Muscle of leg (tissue), 11 donors: ENCODE data around the gene TOMM7. TPM values are rescaled to one million over a fixed set of nuclear protein-coding genes. Genes with fewer than 3 reads are reported as not detected.
"Not testable (repeated sequence)": the region's sequence is repeated elsewhere in the genome, so short reads cannot be mapped to it uniquely, and the experiment has no call there.

Experiments used
- DNase-seq: peaks from one replicate; pipeline ENCODE4 v3.0.0; 2013
- H3K27ac ChIP-seq: one replicate; pipeline ENCODE4 v1.5.1; 2013; ENCODE audit warnings: mild to moderate bottlenecking, low read length, control low read depth
- H3K27me3 ChIP-seq: one replicate; pipeline ENCODE4 v1.6.1; 2013; ENCODE audit warnings: low read length; ENCODE audit not compliant: control insufficient read depth, insufficient read depth
- H3K36me3 ChIP-seq: one replicate; pipeline ENCODE4 v1.6.1; 2013; ENCODE audit warnings: low read length; ENCODE audit not compliant: control insufficient read depth, insufficient read depth
- H3K4me1 ChIP-seq: one replicate; pipeline ENCODE4 v1.6.1; 2013; ENCODE audit warnings: low read length; ENCODE audit not compliant: control insufficient read depth, insufficient read depth
- H3K4me3 ChIP-seq: one replicate; pipeline ENCODE4 v1.5.1; 2013; ENCODE audit warnings: low read length, control low read depth
- H3K9me3 ChIP-seq: replicated peaks from 2 replicates; pipeline ENCODE4 v1.6.1; 2013; ENCODE audit warnings: low read depth, low read length; ENCODE audit not compliant: control insufficient read depth
- WGBS: methylation state at CpG from one replicate; pipeline ENCODE4 v1.1.5; 2013; ENCODE audit warnings: missing lambda C conversion rate; ENCODE audit not compliant: insufficient coverage; 5-methylcytosine and 5-hydroxymethylcytosine counted together
- polyA plus RNA-seq, 8 donors: library from polyadenylated mRNA; unstranded; fragments of 120-200 nt; gene quantifications; one replicate each; pipeline versions ENCODE4 v1.2.1 to v1.2.3, GENCODE V29; 2013; ENCODE audit warnings: inconsistent platforms in 1 of 8, low replicate concordance in 1 of 8; ENCODE audit not compliant: insufficient read length in 8 of 8, insufficient read depth in 1 of 8
- total RNA-seq: library from RNA; stranded (reverse); fragments of 120-200 nt; gene quantifications from one replicate; pipeline ENCODE4 v1.2.4, GENCODE V29; 2013

Gene TOMM7
- total and polyA plus RNA-seq, 9 donors: 648 to 986 (median 834) TPM

DNA sequence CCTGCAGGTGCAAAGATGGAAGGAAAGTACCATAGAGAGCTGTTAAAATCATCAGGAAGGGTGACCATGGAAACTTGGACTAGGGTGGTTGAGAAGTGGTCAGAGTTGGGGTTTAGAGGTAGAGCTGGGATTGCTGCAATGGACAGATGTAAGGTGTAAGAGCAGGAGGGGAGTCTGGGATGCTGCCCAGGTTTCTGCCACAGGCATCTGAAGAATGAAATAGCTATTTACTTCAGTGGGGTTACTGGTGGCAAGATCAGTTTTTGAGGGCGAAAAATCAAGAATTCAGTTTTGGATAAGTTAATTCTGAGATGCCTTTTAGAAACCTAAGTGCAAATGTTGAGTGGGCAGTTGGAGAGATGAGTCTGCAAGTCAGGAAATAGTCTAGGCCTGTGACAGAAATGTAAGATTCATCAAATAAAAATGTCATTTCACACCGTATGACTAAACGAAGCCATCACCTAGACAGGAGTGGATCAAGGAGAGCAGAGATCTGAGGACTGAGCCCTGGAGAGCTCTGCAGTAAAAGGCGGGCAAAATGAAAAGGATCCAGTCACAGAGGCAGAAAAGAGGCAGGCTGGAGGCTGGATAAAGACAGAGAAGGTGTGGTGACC, 22.7 kb upstream of the TOMM7 start:
- H3K4me1 ChIP-seq: peaks cover 25% of the 10 kb centered on the region
- no peaks in the 10 kb centered on the region for H3K36me3 ChIP-seq
- no peak overlapping the region for H3K4me3 ChIP-seq
- no peaks in the 10 kb centered on the region for H3K9me3 ChIP-seq
- no peak for DNase-seq
- WGBS: 92% methylated on average over 4 of the region's 4 CpGs
- no peak overlapping the region for H3K27ac ChIP-seq
- H3K27me3 ChIP-seq: no peaks in the 10 kb centered on the region

DNA sequence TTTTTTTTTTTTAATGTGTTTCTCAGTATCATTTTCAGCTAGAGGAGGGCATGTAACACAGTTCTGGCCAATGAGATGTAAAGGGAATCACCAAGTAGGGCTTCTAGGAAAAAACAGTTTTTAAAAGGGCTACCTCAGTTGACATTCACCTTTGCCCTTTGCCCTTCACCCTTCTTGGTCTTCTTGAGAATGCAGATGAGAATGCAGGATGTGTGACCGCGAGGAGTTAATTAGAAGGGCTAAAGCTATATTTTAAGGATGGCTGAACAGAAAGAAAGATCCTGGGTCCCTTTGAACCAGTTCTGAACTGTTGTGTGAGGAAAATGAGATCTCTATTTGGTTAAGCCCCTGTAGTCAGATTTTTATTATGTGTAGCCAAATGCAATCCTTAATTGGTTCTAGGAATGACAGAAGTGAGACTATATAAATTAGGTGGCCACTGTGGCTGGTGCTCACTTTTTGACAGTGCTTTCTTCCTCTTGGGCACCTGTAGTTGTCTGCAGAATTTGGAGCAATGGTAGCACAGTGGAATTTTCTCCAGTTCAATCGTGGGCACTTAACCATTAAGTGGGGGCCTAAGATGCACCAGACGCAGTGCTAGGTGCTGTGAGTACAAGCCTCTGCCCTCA, 21.1 kb upstream of the TOMM7 start:
- 44% methylated on average over 4 of the region's 4 CpGs for WGBS
- Histone ChIP-seq H3K4me3 (no peak overlapping the region), H3K36me3 (no peaks in the 10 kb centered on the region), H3K4me1 (peaks cover 17% of the 10 kb centered on the region), H3K27ac (no peak overlapping the region), H3K27me3 (no peaks in the 10 kb centered on the region), H3K9me3 (no peaks in the 10 kb centered on the region)
- no peak for DNase-seq

DNA sequence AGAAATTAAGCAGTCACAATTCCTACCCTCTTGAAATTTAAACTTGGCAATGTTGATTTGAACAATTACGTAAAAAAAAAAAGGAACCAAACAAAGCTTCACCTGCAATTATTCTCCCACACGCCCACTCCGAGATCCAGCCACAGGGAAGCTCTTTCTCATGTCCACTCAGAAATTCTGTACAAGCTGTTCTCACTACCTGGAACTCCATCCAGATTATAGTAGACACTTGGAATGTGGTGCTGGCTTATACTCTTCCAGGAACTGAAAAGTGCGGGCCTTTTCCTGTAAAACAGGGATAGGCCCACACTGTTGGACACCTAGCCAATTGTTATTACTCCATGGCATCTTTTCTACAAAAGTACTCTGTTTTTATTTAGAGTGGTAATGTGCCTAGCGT, 20.3 kb upstream of the TOMM7 start:
- no peaks in the 10 kb centered on the region for H3K27me3 ChIP-seq
- peaks cover 14% of the 10 kb centered on the region for H3K4me1 ChIP-seq
- H3K36me3 ChIP-seq: no peaks in the 10 kb centered on the region
- WGBS: no CpG with 5 or more reads among the region's 5 CpGs
- no peak overlapping the region for H3K4me3 ChIP-seq
- peak; percentile 51 for DNase-seq
- H3K9me3 ChIP-seq: no peaks in the 10 kb centered on the region
- H3K27ac ChIP-seq: peak overlapping the region; percentile 86

DNA sequence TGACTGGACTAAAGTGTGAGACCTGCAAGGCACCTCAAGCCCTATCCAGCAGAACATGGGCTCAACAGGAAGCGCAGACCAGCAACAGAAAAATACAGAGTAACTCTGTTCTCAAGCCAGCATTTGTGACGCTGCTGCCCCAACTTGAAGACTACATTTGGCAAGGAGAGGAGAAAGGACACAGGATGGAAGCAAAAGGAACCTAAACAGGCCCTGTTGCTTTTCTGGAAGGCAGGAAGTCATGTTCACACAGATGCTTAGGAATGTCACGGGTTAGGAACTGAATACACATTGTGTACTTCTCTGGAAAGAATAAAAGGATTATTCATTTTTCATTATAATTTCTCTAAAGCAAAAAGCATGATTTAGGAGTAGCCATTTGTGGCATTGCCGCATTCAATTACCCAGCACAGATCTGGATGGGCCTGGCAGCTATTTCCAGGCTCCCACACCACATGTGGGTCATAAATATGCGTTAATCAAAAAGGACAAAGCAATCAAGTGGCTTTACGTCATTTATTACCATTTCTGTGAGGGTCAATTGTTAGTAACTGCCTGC, 19.8 kb upstream of the TOMM7 start:
- no peaks in the 10 kb centered on the region for H3K36me3 ChIP-seq
- peaks cover 14% of the 10 kb centered on the region for H3K4me1 ChIP-seq
- no peak overlapping the region for H3K4me3 ChIP-seq
- H3K27me3 ChIP-seq: no peaks in the 10 kb centered on the region
- peak overlapping the region; percentile 86 for H3K27ac ChIP-seq
- H3K9me3 ChIP-seq: no peaks in the 10 kb centered on the region
- WGBS: 60% methylated on average over 1 of the region's 6 CpGs
- peak; percentile 63 for DNase-seq

DNA sequence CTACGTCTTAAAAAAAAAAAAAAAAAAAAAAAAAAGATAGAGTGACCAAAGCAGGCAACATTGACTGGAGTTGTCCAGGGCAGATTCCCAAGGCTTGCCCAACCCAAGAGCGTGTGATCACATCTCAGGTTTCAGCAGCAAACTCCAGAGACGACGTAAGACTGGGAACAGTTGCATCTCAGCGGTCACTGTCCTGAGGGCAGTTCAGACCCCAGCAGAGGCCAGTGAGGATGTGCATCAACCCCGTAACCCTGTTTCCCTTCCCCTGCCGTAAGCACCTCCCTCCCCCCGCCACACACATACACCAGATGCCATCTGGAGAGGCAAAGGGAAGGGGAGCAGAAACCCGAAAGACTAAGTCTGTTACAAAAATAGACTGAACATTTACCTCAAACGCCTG, 19.3 kb upstream of the TOMM7 start:
- Histone ChIP-seq H3K4me1 (peaks cover 14% of the 10 kb centered on the region), H3K36me3 (no peaks in the 10 kb centered on the region), H3K27me3 (no peaks in the 10 kb centered on the region), H3K9me3 (no peaks in the 10 kb centered on the region), H3K27ac (peak overlapping the region; percentile 86), H3K4me3 (no peak overlapping the region)
- peak; percentile 76 for DNase-seq
- WGBS: 26% methylated on average over 4 of the region's 10 CpGs

DNA sequence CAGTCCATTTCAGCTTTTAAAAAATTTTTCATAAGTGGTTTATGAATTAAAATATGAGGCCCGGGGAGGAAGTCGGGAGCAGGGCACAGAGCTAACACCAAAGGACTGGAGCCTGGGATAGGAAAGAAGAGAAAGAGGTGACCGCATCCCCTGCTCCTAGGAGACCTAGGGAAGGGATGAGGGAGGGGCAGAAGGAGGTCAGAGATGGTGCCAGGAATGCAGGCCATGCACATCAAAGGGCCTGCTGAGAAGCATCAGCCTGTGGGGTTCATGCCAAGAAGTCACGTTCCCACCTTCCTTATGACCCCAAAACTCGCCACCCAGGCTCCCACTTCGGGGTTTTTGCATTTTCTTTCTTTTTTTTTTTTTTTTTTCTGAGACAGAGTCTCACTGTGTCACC, 14.7 kb upstream of the TOMM7 start:
- H3K4me1 ChIP-seq: peaks cover 7% of the 10 kb centered on the region
- DNase-seq: no peak
- H3K27me3 ChIP-seq: no peaks in the 10 kb centered on the region
- H3K36me3 ChIP-seq: no peaks in the 10 kb centered on the region
- H3K4me3 ChIP-seq: no peak overlapping the region
- no peak overlapping the region for H3K27ac ChIP-seq
- no peaks in the 10 kb centered on the region for H3K9me3 ChIP-seq
- 66% methylated on average over 6 of the region's 6 CpGs for WGBS

DNA sequence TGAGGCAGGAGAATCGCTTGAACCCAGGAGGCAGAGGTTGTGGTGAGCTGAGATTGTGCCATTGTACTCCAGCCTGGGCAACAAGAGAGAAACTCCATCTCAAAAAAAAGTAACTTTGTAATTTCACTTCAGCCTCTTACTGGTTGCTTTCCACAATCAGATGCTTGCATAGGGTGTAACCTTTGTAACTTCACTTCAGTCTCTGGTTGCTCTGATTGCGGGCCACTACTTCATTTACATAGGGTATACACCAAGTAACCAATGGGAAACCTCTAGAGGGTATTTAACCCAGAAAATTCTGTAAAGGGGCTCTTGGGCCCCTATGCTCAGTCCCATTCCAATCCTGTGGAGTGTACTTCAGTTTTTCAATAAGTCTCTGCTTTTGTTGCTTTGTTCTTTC, 13.9 kb upstream of the TOMM7 start:
- not testable (repeated sequence) for H3K27me3 ChIP-seq, H3K4me1 ChIP-seq, DNase-seq, H3K36me3 ChIP-seq, H3K27ac ChIP-seq, H3K4me3 ChIP-seq, H3K9me3 ChIP-seq
- WGBS: 100% methylated on average over 1 of the region's 2 CpGs

DNA sequence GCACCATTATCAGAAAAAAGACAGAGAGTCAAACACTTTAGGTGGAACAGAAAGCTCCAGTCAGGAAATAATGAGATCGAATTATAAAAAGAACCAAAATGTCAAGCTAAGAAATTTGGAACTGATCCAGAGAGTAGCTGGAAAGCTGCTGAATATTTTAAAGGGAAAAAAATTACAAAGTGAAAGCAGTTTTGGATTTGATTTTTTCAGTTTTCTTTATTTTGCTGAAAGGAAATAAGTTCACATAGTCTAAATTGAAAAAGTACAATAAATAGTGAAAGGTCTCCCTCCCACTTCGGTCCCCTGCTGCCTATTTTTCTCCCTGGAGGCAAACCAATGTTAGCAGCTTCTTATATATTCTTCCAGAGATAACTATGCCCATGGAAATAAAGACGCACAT, 11.3 kb upstream of the TOMM7 start:
- DNase-seq: peak; percentile 53
- peak overlapping the region; percentile 38 for H3K27ac ChIP-seq
- H3K27me3 ChIP-seq: no peaks in the 10 kb centered on the region
- no peak overlapping the region for H3K4me3 ChIP-seq
- H3K9me3 ChIP-seq: no peaks in the 10 kb centered on the region
- H3K36me3 ChIP-seq: no peaks in the 10 kb centered on the region
- WGBS: no CpG with 5 or more reads among the region's 3 CpGs
- H3K4me1 ChIP-seq: peaks cover 2% of the 10 kb centered on the region

DNA sequence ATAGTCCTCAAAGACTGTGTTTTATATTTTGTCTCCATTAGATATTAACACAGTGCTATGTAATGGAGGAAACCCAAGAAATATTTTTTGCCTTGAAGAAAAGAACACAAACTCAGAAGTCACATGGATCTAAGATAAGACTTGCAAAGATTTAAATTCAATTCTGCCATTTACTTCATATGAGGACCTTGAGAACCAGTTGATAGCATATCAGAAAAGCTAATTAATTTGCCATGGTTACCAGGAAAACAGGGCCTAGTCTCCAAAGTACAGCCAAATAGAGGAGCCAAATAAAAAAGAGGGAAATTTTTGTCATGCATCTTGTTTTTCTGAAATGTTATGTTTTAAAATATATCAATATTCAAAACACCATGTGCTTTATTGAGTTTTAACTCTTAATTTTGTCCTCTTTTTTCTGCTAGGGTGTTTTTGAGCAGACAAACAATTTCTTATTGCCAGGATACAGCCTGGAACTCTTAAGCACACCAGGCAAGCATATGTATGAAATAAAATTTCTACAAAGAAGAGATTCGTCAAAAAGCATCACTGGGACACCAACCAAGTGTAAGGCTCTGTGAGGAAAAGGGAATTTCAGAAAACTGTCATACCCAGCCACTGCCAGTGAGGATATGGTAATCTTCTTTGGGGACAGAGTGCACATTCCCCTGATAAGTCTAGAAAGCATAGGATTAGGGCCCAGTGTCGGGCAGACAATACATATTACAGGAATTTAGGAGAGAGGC, 10.6 kb upstream of the TOMM7 start:
- DNase-seq: peak; percentile 30
- Histone ChIP-seq H3K36me3 (no peaks in the 10 kb centered on the region), H3K4me1 (peaks cover 2% of the 10 kb centered on the region), H3K27ac (peak overlapping the region; percentile 68), H3K4me3 (no peak overlapping the region), H3K27me3 (no peaks in the 10 kb centered on the region), H3K9me3 (no peaks in the 10 kb centered on the region)
- 40% methylated on average over 2 of the region's 2 CpGs for WGBS

DNA sequence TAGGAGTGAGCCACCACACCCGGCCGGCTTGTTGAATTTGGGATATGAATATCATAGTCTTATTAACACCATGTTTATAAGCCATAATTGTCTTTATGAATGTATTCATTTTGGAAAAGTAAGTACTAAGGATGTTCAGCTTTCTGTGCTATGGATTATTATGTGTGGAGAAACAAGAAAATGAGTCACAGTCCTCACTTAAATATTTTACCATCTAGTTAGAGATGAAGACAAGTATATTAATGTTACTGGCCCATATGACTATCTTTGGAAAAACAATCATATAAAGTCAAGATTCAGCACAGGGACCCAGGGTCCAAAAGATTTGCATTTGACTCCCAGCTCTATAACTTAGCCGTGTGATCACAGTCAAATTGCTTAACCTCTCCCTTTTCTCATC, 9.8 kb upstream of the TOMM7 start:
- DNase-seq: peak; percentile 38
- WGBS: no CpG with 5 or more reads among the region's 3 CpGs
- Histone ChIP-seq H3K27ac (no peak overlapping the region), H3K4me1 (peaks cover 2% of the 10 kb centered on the region), H3K9me3 (no peaks in the 10 kb centered on the region), H3K36me3 (no peaks in the 10 kb centered on the region), H3K27me3 (no peaks in the 10 kb centered on the region), H3K4me3 (no peak overlapping the region)
